Caco-2 (cell line): ENCODE data around the gene APOOL. TPM values are rescaled to one million over a fixed set of nuclear protein-coding genes. Genes with fewer than 3 reads are reported as not detected.

Experiments
- BruUV-seq: library from RNA; stranded (reverse); fragments of 400-500 nt; replicated peaks from 2 replicates; lab custom pipeline; 2021; lab: Mats Ljungman, UMichigan
- CTCF ChIA-PET: fragments of 300-600 bp; sonication (Branson Sonifier 250); formaldehyde crosslinking; loops from one replicate; lab custom pipeline; 2022; ENCODE audit warnings: antibody characterized with exemption; lab: Charles Lee
- POLR2A ChIA-PET: fragments of 300-600 bp; sonication (Branson Sonifier 250); formaldehyde crosslinking; loops from one replicate; lab custom pipeline; 2022; ENCODE audit warnings: antibody characterized with exemption; lab: Charles Lee
- DNase-seq, 2 experiments: peaks; one replicate each; pipeline versions ENCODE4 v3.0.0 to v3.0.0-alpha.2; 2020 to 2022
- H3K27me3 ChIP-seq: replicated peaks from 2 replicates; pipeline ENCODE4 v1.6.0; 2011; ENCODE audit warnings: low read length; ENCODE audit not compliant: control insufficient read depth, insufficient read depth
- H3K36me3 ChIP-seq: 2 replicates; pipeline ENCODE4 v1.5.1; 2011; ENCODE audit warnings: low read length; ENCODE audit not compliant: control insufficient read depth, insufficient read depth
- H3K4me1 ChIP-seq: fragments of 250-450 bp; sonication (Bioruptor Pico); 2 replicates; pipeline ENCODE4 v1.5.1; 2020; ENCODE audit warnings: mild to moderate bottlenecking
- H3K4me3 ChIP-seq: 2 replicates; pipeline ENCODE4 v1.5.1; 2011; ENCODE audit warnings: low read depth, mild to moderate bottlenecking, control low read depth, low read length
- H3K9me3 ChIP-seq: fragments of 250-450 bp; sonication (Bioruptor Pico); 2 replicates; pipeline ENCODE4 v1.5.1; 2020; ENCODE audit warnings: mild to moderate bottlenecking, moderate library complexity
- H3K27ac Mint-ChIP-seq: one replicate; pipeline ENCODE4 v1.8.0; 2022; ENCODE audit warnings: mixed read lengths; ENCODE audit not compliant: unreplicated experiment
- H3K27me3 Mint-ChIP-seq: one replicate; pipeline ENCODE4 v1.8.0; 2022; ENCODE audit warnings: mixed read lengths; ENCODE audit not compliant: insufficient read depth, unreplicated experiment
- H3K36me3 Mint-ChIP-seq: one replicate; pipeline ENCODE4 v1.8.0; 2022; ENCODE audit warnings: mild to moderate bottlenecking, mixed read lengths; ENCODE audit not compliant: insufficient read depth, unreplicated experiment
- H3K4me1 Mint-ChIP-seq: one replicate; pipeline ENCODE4 v1.8.0; 2022; ENCODE audit warnings: low read depth, mixed read lengths; ENCODE audit not compliant: unreplicated experiment
- H3K4me3 Mint-ChIP-seq: one replicate; pipeline ENCODE4 v1.8.0; 2022; ENCODE audit warnings: mild to moderate bottlenecking, moderate library complexity, mixed read lengths; ENCODE audit not compliant: unreplicated experiment
- H3K9me3 Mint-ChIP-seq: one replicate; pipeline ENCODE4 v1.8.0; 2022; ENCODE audit warnings: mixed read lengths; ENCODE audit not compliant: unreplicated experiment
- intact Hi-C: fragments of 100-400 bp; cut with micrococcal nuclease; formaldehyde crosslinking; loops from one replicate; pipeline ENCODE4 v1.10.0; 2022; ENCODE audit not compliant: unreplicated experiment
- total RNA-seq: library from RNA; stranded (reverse); gene quantifications from 2 replicates; pipeline ENCODE4 v1.2.3, GENCODE V29; 2022
- TF ChIP-seq, protein P1 (sequence below), 2 experiments: fragments of 200-600 bp in 1 of 2; IDR thresholded peaks; 1 replicate in 1 of 2; 2 replicates in 1 of 2; pipeline versions ENCODE4 v1.5.1 to v1.8.0; 2011 to 2022; ENCODE audit warnings: antibody characterized with exemption in 1 of 2, control low read depth in 1 of 2, inconsistent platforms in 1 of 2, low read depth in 1 of 2, low read length in 1 of 2, mild to moderate bottlenecking in 1 of 2, moderate library complexity in 1 of 2; ENCODE audit not compliant: insufficient read depth in 1 of 2, severe bottlenecking in 1 of 2, unreplicated experiment in 1 of 2

APOOL gene
- total RNA-seq, 1 experiment from 2014 or later: 20.0 TPM

GRCh38 chrX:85108165-85108564, 104.5 kb downstream of the APOOL start:
- Histone ChIP-seq H3K9me3 (no peaks in the 10 kb centered on the region), H3K4me1 (no peaks in the 10 kb centered on the region), H3K4me3 (no peak overlapping the region), H3K36me3 (no peaks in the 10 kb centered on the region), H3K27me3 (no peaks in the 10 kb centered on the region)
- TF ChIP-seq, protein P1, sequence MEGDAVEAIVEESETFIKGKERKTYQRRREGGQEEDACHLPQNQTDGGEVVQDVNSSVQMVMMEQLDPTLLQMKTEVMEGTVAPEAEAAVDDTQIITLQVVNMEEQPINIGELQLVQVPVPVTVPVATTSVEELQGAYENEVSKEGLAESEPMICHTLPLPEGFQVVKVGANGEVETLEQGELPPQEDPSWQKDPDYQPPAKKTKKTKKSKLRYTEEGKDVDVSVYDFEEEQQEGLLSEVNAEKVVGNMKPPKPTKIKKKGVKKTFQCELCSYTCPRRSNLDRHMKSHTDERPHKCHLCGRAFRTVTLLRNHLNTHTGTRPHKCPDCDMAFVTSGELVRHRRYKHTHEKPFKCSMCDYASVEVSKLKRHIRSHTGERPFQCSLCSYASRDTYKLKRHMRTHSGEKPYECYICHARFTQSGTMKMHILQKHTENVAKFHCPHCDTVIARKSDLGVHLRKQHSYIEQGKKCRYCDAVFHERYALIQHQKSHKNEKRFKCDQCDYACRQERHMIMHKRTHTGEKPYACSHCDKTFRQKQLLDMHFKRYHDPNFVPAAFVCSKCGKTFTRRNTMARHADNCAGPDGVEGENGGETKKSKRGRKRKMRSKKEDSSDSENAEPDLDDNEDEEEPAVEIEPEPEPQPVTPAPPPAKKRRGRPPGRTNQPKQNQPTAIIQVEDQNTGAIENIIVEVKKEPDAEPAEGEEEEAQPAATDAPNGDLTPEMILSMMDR (IDR thresholded peaks at IDR 0.05; ENCODE audit: insufficient read depth in 1 of 2, low read depth in 1 of 2, low read length in 1 of 2, severe bottlenecking in 1 of 2, unreplicated experiment in 1 of 2): no peak
- ChIA-PET CTCF (no interaction called here), POLR2A (no interaction called here)
- intact Hi-C loops: loop anchor here (2.0 kb wide), 1 partner anchor 23 kb away; no protein-coding TSS in a partner anchor
- no peak overlapping the region for H3K27ac Mint-ChIP-seq
- no peaks in the 10 kb centered on the region for H3K36me3 Mint-ChIP-seq
- no peak for DNase-seq
- H3K27me3 Mint-ChIP-seq: no peaks in the 10 kb centered on the region
- no peak overlapping the region for H3K4me3 Mint-ChIP-seq
- no peaks in the 10 kb centered on the region for H3K4me1 Mint-ChIP-seq
- no peaks in the 10 kb centered on the region for H3K9me3 Mint-ChIP-seq
- BruUV-seq: no TSS peak

- TF ChIP-seq, protein P1 (IDR thresholded peaks at IDR 0.05; ENCODE audit: insufficient read depth in 1 of 2, low read depth in 1 of 2, low read length in 1 of 2, severe bottlenecking in 1 of 2, unreplicated experiment in 1 of 2): peak in 1 of 2 experiments; percentile 5
- Mint-ChIP-seq H3K4me1 (no peaks in the 10 kb centered on the region), H3K9me3 (no peaks in the 10 kb centered on the region), H3K27ac (no peak overlapping the region), H3K27me3 (no peaks in the 10 kb centered on the region), H3K4me3 (no peak overlapping the region), H3K36me3 (no peaks in the 10 kb centered on the region)
- DNase-seq: peak in 1 of 2 experiments; percentile 14
- H3K27me3 ChIP-seq: no peaks in the 10 kb centered on the region
- H3K4me1 ChIP-seq: no peaks in the 10 kb centered on the region
- BruUV-seq: no TSS peak
- no peaks in the 10 kb centered on the region for H3K36me3 ChIP-seq
- ChIA-PET CTCF (interaction anchor here (0.6 kb wide), 1 partner anchor 436 kb away, joined by 3 read pairs; no protein-coding TSS in a partner anchor), POLR2A (no interaction called here)
- no peaks in the 10 kb centered on the region for H3K9me3 ChIP-seq
- no peak overlapping the region for H3K4me3 ChIP-seq
- intact Hi-C loops: loop anchor here (2.0 kb wide), 1 partner anchor 24 kb away; no protein-coding TSS in a partner anchor
These were observed 105.6 kb downstream of the APOOL start for GRCh38 chrX:85109235-85109634.

- ChIA-PET POLR2A (no interaction called here), CTCF (interaction anchor here (0.9 to 1.6 kb wide), 3 partner anchors 133 to 434 kb away, joined by 3 to 6 read pairs (median 4); no protein-coding TSS in a partner anchor)
- H3K27ac Mint-ChIP-seq: no peak overlapping the region
- H3K4me3 Mint-ChIP-seq: no peak overlapping the region
- no peaks in the 10 kb centered on the region for H3K27me3 Mint-ChIP-seq
- TF ChIP-seq, protein P1 (IDR thresholded peaks at IDR 0.05; ENCODE audit: insufficient read depth in 1 of 2, low read depth in 1 of 2, low read length in 1 of 2, severe bottlenecking in 1 of 2, unreplicated experiment in 1 of 2): peak in 1 of 2 experiments; percentile 61
- peaks cover 6% of the 10 kb centered on the region for H3K36me3 Mint-ChIP-seq
- BruUV-seq: no TSS peak
- no peaks in the 10 kb centered on the region for H3K36me3 ChIP-seq
- no peaks in the 10 kb centered on the region for H3K9me3 ChIP-seq
- peak in 1 of 2 experiments; percentile 2 for DNase-seq
- no peaks in the 10 kb centered on the region for H3K4me1 Mint-ChIP-seq
- no peaks in the 10 kb centered on the region for H3K27me3 ChIP-seq
- no peaks in the 10 kb centered on the region for H3K9me3 Mint-ChIP-seq
- no peak overlapping the region for H3K4me3 ChIP-seq
- H3K4me1 ChIP-seq: no peaks in the 10 kb centered on the region
- intact Hi-C loops: loop anchor here (1.0 kb wide), 2 partner anchors 199 to 433 kb away; no protein-coding TSS in a partner anchor
These were observed 107.7 kb downstream of the APOOL start for GRCh38 chrX:85111347-85111746.
